Measurements from ENCODE around the gene CDYL.
"Not testable (repeated sequence)": the region's sequence is repeated elsewhere in the genome, so short reads cannot be mapped to it uniquely, and the experiment has no call there.

DNA sequence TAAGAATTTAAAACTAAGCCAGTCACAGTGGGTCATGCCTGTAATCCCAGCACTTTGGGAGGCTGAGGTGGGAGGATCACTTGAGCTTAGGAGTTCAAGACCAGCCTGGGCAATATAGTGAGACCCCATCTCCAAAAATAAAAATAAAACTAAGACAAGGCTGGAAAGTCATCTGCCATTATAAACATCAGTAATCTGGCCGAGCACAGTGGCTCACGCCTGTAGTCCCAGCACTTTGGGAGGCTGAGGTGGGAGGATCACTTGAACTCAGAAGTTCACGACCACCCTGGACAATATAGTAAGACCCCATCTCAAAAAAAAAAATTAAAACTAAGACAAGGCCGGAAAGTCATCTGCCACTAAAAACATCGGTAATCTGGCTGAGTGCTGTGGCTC, 228.8 kb downstream of the CDYL start:
- not testable (repeated sequence) for TF ChIP-seq CTCF (IDR thresholded peaks at IDR 0.05; ENCODE audit: low read depth, low read length, missing input control); REST (IDR thresholded peaks at IDR 0.05); RAD21 (IDR thresholded peaks at IDR 0.05); HNF4A (conservative IDR thresholded peaks at IDR 0.05); TAF1 (conservative IDR thresholded peaks at IDR 0.05); RXRA (IDR thresholded peaks at IDR 0.05); YY1 (IDR thresholded peaks at IDR 0.05); MAX (IDR thresholded peaks at IDR 0.05); ZBTB33 (IDR thresholded peaks at IDR 0.05); HNF4G (IDR thresholded peaks at IDR 0.05)
- TF ChIP-seq, protein P1, sequence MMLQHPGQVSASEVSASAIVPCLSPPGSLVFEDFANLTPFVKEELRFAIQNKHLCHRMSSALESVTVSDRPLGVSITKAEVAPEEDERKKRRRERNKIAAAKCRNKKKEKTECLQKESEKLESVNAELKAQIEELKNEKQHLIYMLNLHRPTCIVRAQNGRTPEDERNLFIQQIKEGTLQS (IDR thresholded peaks at IDR 0.05) = not testable (repeated sequence)

All from liver (tissue), 3 donors.